CD4-positive, alpha-beta memory T cell (primary cell): Measurements from ENCODE around the gene QSOX1. TPM values are rescaled to one million over a fixed set of nuclear protein-coding genes. Genes with fewer than 3 reads are reported as not detected.
A peak's percentile ranks its signal among the peaks of the same experiment; 100 is the strongest.

ENCODE experiments used
- CTCF ChIA-PET: fragments of 350-600 bp; sonication (Branson Sonifier 250); formaldehyde crosslinking; loops from one replicate; lab custom pipeline; 2021; ENCODE audit warnings: inconsistent platforms; ENCODE audit not compliant: partially characterized antibody; lab: Charles Lee
- POLR2A ChIA-PET: fragments of 350-600 bp; sonication (Branson Sonifier 250); formaldehyde crosslinking; loops from one replicate; lab custom pipeline; 2021; ENCODE audit not compliant: partially characterized antibody; lab: Charles Lee
- DNase-seq, 5 donors: peaks; one replicate each; pipeline versions ENCODE4 v3.0.0 to v3.0.0-alpha.2; 2020 to 2022; ENCODE audit warnings: mixed read lengths in 1 of 5
- H3K27ac ChIP-seq: one replicate; pipeline ENCODE4 v1.7.0; 2013; ENCODE audit warnings: low read depth, low read length
- H3K27me3 ChIP-seq: 2 replicates; pipeline ENCODE4 v1.7.0; 2013; ENCODE audit warnings: mild to moderate bottlenecking, low read length, moderate library complexity; ENCODE audit not compliant: insufficient read depth
- H3K36me3 ChIP-seq: 2 replicates; pipeline ENCODE4 v1.7.0; 2013; ENCODE audit warnings: mild to moderate bottlenecking, low read length, moderate library complexity; ENCODE audit not compliant: insufficient read depth
- H3K4me1 ChIP-seq: 2 replicates; pipeline ENCODE4 v1.7.0; 2013; ENCODE audit warnings: mild to moderate bottlenecking, low read length, moderate library complexity; ENCODE audit not compliant: insufficient read depth
- H3K4me3 ChIP-seq, 2 donors: one replicate each; pipeline ENCODE4 v1.7.0; 2013; ENCODE audit warnings: low read length in 2 of 2, mild to moderate bottlenecking in 1 of 2
- H3K9me3 ChIP-seq, 2 donors: one replicate each; pipeline ENCODE4 v1.7.0; 2013; ENCODE audit warnings: low read length in 2 of 2, control low read depth in 1 of 2; ENCODE audit not compliant: control insufficient read depth in 1 of 2
- H3K27ac Mint-ChIP-seq, 7 donors: one replicate each; pipeline ENCODE4 v1.8.0; 2020 to 2021; ENCODE audit warnings: mixed read lengths in 7 of 7, mild to moderate bottlenecking in 6 of 7, inconsistent platforms in 3 of 7, moderate library complexity in 3 of 7
- H3K27me3 Mint-ChIP-seq, 2 donors: one replicate each; pipeline ENCODE4 v1.8.0; 2020 to 2021; ENCODE audit warnings: mixed read lengths in 2 of 2
- H3K36me3 Mint-ChIP-seq, 2 donors: one replicate each; pipeline ENCODE4 v1.8.0; 2020 to 2021; ENCODE audit warnings: mixed read lengths in 2 of 2, inconsistent platforms in 1 of 2, mild to moderate bottlenecking in 1 of 2
- H3K4me1 Mint-ChIP-seq, 4 donors: one replicate each; pipeline ENCODE4 v1.8.0; 2020 to 2021; ENCODE audit warnings: mixed read lengths in 4 of 4, mild to moderate bottlenecking in 1 of 4
- H3K4me3 Mint-ChIP-seq, 8 donors: one replicate each; pipeline ENCODE4 v1.8.0; 2020 to 2021; ENCODE audit warnings: mixed read lengths in 8 of 8, mild to moderate bottlenecking in 7 of 8, moderate library complexity in 6 of 8, inconsistent platforms in 3 of 8
- H3K9me3 Mint-ChIP-seq, 8 donors: one replicate each; pipeline ENCODE4 v1.8.0; 2020 to 2021; ENCODE audit warnings: mixed read lengths in 8 of 8, mild to moderate bottlenecking in 5 of 8, inconsistent platforms in 3 of 8, moderate library complexity in 1 of 8
- intact Hi-C: fragments of 100-400 bp; cut with micrococcal nuclease; formaldehyde crosslinking; loops from one replicate; pipeline ENCODE4 v1.15.1; 2023
- polyA plus RNA-seq, 2 donors: library from polyadenylated mRNA; unstranded; fragments of 300-500 nt; fragmentation: Illumina TruSeq; gene quantifications; one replicate each; pipeline ENCODE4 v1.2.3, GENCODE V29; 2021
- total RNA-seq, 2 experiments: library from RNA; stranded (reverse); gene quantifications; one replicate each; pipeline ENCODE4 v1.2.3, GENCODE V29; 2021

Gene QSOX1
- total and polyA plus RNA-seq, 4 experiments from 2014 or later = 10.7 to 25.1 (median 17.7) TPM

- H3K9me3 Mint-ChIP-seq = peaks cover 0 to 2% (median 0%) of the 10 kb centered on the region in 8 donors
- H3K4me3 ChIP-seq = no peak overlapping the region
- ChIA-PET CTCF (no interaction called here), POLR2A (no interaction called here)
- H3K4me1 ChIP-seq = peaks cover 16% of the 10 kb centered on the region
- H3K27me3 Mint-ChIP-seq = no peaks in the 10 kb centered on the region
- H3K36me3 ChIP-seq = no peaks in the 10 kb centered on the region
- H3K4me3 Mint-ChIP-seq = no peak overlapping the region
- DNase-seq = no peak
- intact Hi-C loops = no loop called here
- H3K27ac ChIP-seq = no peak overlapping the region
- H3K9me3 ChIP-seq = no peaks in the 10 kb centered on the region
- peaks cover 4 to 24% (median 15%) of the 10 kb centered on the region in 4 donors for H3K4me1 Mint-ChIP-seq
- peaks cover 0 to 7% of the 10 kb centered on the region in 2 donors for H3K36me3 Mint-ChIP-seq
- no peaks in the 10 kb centered on the region for H3K27me3 ChIP-seq
- H3K27ac Mint-ChIP-seq = no peak overlapping the region
These were observed 3.7 kb upstream of the QSOX1 start for GRCh38 chr1:180150982-180151381.

- H3K27ac Mint-ChIP-seq = no peak overlapping the region
- no peak overlapping the region for H3K4me3 Mint-ChIP-seq
- peaks cover 0 to 7% of the 10 kb centered on the region in 2 donors for H3K36me3 Mint-ChIP-seq
- Histone ChIP-seq H3K4me3 (no peak overlapping the region), H3K27ac (no peak overlapping the region), H3K9me3 (no peaks in the 10 kb centered on the region), H3K27me3 (no peaks in the 10 kb centered on the region), H3K4me1 (peaks cover 22% of the 10 kb centered on the region), H3K36me3 (no peaks in the 10 kb centered on the region)
- H3K9me3 Mint-ChIP-seq = peaks cover 0 to 2% (median 0%) of the 10 kb centered on the region in 8 donors
- ChIA-PET CTCF (no interaction called here), POLR2A (no interaction called here)
- intact Hi-C loops = no loop called here
- H3K4me1 Mint-ChIP-seq = peaks cover 8 to 29% (median 20%) of the 10 kb centered on the region in 4 donors
- DNase-seq = no peak
- no peaks in the 10 kb centered on the region for H3K27me3 Mint-ChIP-seq
These were observed 3.2 kb upstream of the QSOX1 start for GRCh38 chr1:180151508-180151907.

- DNase-seq = no peak
- Mint-ChIP-seq H3K36me3 (peaks cover 0 to 7% of the 10 kb centered on the region in 2 donors), H3K9me3 (peaks cover 0 to 2% (median 0%) of the 10 kb centered on the region in 8 donors), H3K4me1 (peaks cover 12 to 36% (median 26%) of the 10 kb centered on the region in 4 donors), H3K4me3 (peak overlapping the region in 4 of 8 donors; percentile 0 to 91 (median 32)), H3K27me3 (no peaks in the 10 kb centered on the region), H3K27ac (peak overlapping the region in 2 of 7 donors; percentile 1 to 54)
- H3K9me3 ChIP-seq = no peaks in the 10 kb centered on the region
- no peaks in the 10 kb centered on the region for H3K36me3 ChIP-seq
- intact Hi-C loops = no loop called here
- ChIA-PET POLR2A (interaction anchor here (4.5 kb wide), 1 partner anchor 270 kb away, joined by 22 read pairs; the partner anchor contains the start of gene TOR1AIP1), CTCF (no interaction called here)
- H3K27ac ChIP-seq = no peak overlapping the region
- H3K4me1 ChIP-seq = peaks cover 27% of the 10 kb centered on the region
- no peaks in the 10 kb centered on the region for H3K27me3 ChIP-seq
- H3K4me3 ChIP-seq = no peak overlapping the region
These were observed 2.1 kb upstream of the QSOX1 start for GRCh38 chr1:180152588-180152987.

- Histone ChIP-seq H3K36me3 (no peaks in the 10 kb centered on the region), H3K27me3 (no peaks in the 10 kb centered on the region), H3K27ac (no peak overlapping the region), H3K4me1 (peaks cover 27% of the 10 kb centered on the region), H3K4me3 (no peak overlapping the region), H3K9me3 (no peaks in the 10 kb centered on the region)
- Mint-ChIP-seq H3K36me3 (peaks cover 0 to 7% of the 10 kb centered on the region in 2 donors), H3K4me3 (peak overlapping the region in 7 of 8 donors; percentile 2 to 91 (median 16)), H3K9me3 (peaks cover 0 to 2% (median 0%) of the 10 kb centered on the region in 8 donors), H3K4me1 (peaks cover 12 to 40% (median 28%) of the 10 kb centered on the region in 4 donors), H3K27me3 (no peaks in the 10 kb centered on the region), H3K27ac (peak overlapping the region in 3 of 7 donors; percentile 1 to 77 (median 50))
- DNase-seq = no peak
- POLR2A ChIA-PET = interaction anchor here (4.5 kb wide), 1 partner anchor 270 kb away, joined by 22 read pairs; the partner anchor contains the start of gene TOR1AIP1
- intact Hi-C loops = no loop called here
- CTCF ChIA-PET = interaction anchor here (1.2 kb wide), 1 partner anchor 344 kb away, joined by 3 read pairs; no protein-coding TSS in a partner anchor
These were observed 1.6 kb upstream of the QSOX1 start for GRCh38 chr1:180153032-180153431.

GRCh38 chr1:180154003-180154324 is 705 bp upstream of the QSOX1 start:
- Histone ChIP-seq H3K4me3 (peak overlapping the region; percentile 87 to 94), H3K4me1 (peaks cover 27% of the 10 kb centered on the region), H3K36me3 (no peaks in the 10 kb centered on the region), H3K9me3 (no peaks in the 10 kb centered on the region), H3K27ac (peak overlapping the region; percentile 68), H3K27me3 (no peaks in the 10 kb centered on the region)
- peak in 1 of 5 donors; percentile 10 for DNase-seq
- H3K27ac Mint-ChIP-seq = peak overlapping the region; percentile 68 to 92 (median 89)
- CTCF ChIA-PET = interaction anchor here (1.0 to 1.8 kb wide), 3 partner anchors 64 to 345 kb away, joined by 3 to 4 read pairs (median 3); no protein-coding TSS in a partner anchor
- no peaks in the 10 kb centered on the region for H3K27me3 Mint-ChIP-seq
- peaks cover 0 to 7% of the 10 kb centered on the region in 2 donors for H3K36me3 Mint-ChIP-seq
- intact Hi-C loops = loop anchor here (1.0 to 2.0 kb wide), 4 partner anchors 15 to 477 kb away; partner anchors contain the start of genes CEP350 and TOR1AIP1
- peaks cover 0 to 2% (median 0%) of the 10 kb centered on the region in 8 donors for H3K9me3 Mint-ChIP-seq
- peak overlapping the region; percentile 89 to 94 (median 91) for H3K4me3 Mint-ChIP-seq
- POLR2A ChIA-PET = interaction anchor here (1.0 to 4.5 kb wide), 3 partner anchors 200 to 274 kb away, joined by 4 to 22 read pairs (median 19); partner anchors contain the start of genes CEP350 and TOR1AIP1
- peaks cover 12 to 48% (median 32%) of the 10 kb centered on the region in 4 donors for H3K4me1 Mint-ChIP-seq

- intact Hi-C loops = loop anchor here (2.0 kb wide), 1 partner anchor 16 kb away; no protein-coding TSS in a partner anchor
- H3K4me3 ChIP-seq = peak overlapping the region; percentile 67 to 68
- Mint-ChIP-seq H3K4me3 (peak overlapping the region; percentile 85 to 94 (median 91)), H3K27ac (peak overlapping the region; percentile 85 to 94 (median 92)), H3K27me3 (no peaks in the 10 kb centered on the region), H3K36me3 (peaks cover 0 to 7% of the 10 kb centered on the region in 2 donors), H3K4me1 (peaks cover 18 to 52% (median 34%) of the 10 kb centered on the region in 4 donors), H3K9me3 (peaks cover 0 to 2% (median 0%) of the 10 kb centered on the region in 8 donors)
- H3K36me3 ChIP-seq = no peaks in the 10 kb centered on the region
- CTCF ChIA-PET = interaction anchor here (1.2 to 1.8 kb wide), 3 partner anchors 11 to 288 kb away, joined by 4 to 8 read pairs (median 6); no protein-coding TSS in a partner anchor
- H3K4me1 ChIP-seq = peaks cover 27% of the 10 kb centered on the region
- no peak for DNase-seq
- POLR2A ChIA-PET = interaction anchor here (0.8 to 4.5 kb wide), 5 partner anchors 24 to 347 kb away, joined by 3 to 22 read pairs (median 4); partner anchors contain the start of genes ACBD6, CEP350 and TOR1AIP1
- H3K27me3 ChIP-seq = no peaks in the 10 kb centered on the region
- H3K9me3 ChIP-seq = no peaks in the 10 kb centered on the region
- H3K27ac ChIP-seq = peak overlapping the region; percentile 54
These were observed 563 bp downstream of the QSOX1 start for GRCh38 chr1:180155182-180155682.

GRCh38 chr1:180156201-180156600 is 1.5 kb downstream of the QSOX1 start:
- Mint-ChIP-seq H3K27ac (peak overlapping the region; percentile 29 to 87 (median 53)), H3K4me1 (peaks cover 20 to 52% (median 34%) of the 10 kb centered on the region in 4 donors), H3K27me3 (no peaks in the 10 kb centered on the region), H3K9me3 (peaks cover 0 to 2% (median 0%) of the 10 kb centered on the region in 8 donors), H3K36me3 (peaks cover 0 to 7% of the 10 kb centered on the region in 2 donors), H3K4me3 (peak overlapping the region; percentile 45 to 94 (median 91))
- peaks cover 27% of the 10 kb centered on the region for H3K4me1 ChIP-seq
- DNase-seq = peak in 1 of 5 donors; percentile 17
- intact Hi-C loops = no loop called here
- no peak overlapping the region for H3K27ac ChIP-seq
- ChIA-PET CTCF (interaction anchor here (1.5 to 5.0 kb wide), 2 partner anchors 10 to 24 kb away, joined by 6 to 22 read pairs; no protein-coding TSS in a partner anchor), POLR2A (interaction anchor here (4.5 kb wide), 1 partner anchor 273 kb away, joined by 22 read pairs; the partner anchor contains the start of gene TOR1AIP1)
- no peaks in the 10 kb centered on the region for H3K27me3 ChIP-seq
- H3K36me3 ChIP-seq = no peaks in the 10 kb centered on the region
- H3K9me3 ChIP-seq = no peaks in the 10 kb centered on the region
- H3K4me3 ChIP-seq = no peak overlapping the region
